SK-N-SH (cell line): Measurements from ENCODE around the gene PARD3B. TPM values are rescaled to one million over a fixed set of nuclear protein-coding genes. Genes with fewer than 3 reads are reported as not detected.

Experiments used
- CTCF ChIA-PET: fragments of 300-600, 350-600 bp; formaldehyde crosslinking; extraction: SDS; loops from one replicate; lab custom pipeline; 2021; lab: Yijun Ruan, JAX
- POLR2A ChIA-PET: fragments of 350-600 bp; sonication (Branson Sonifier 250); formaldehyde crosslinking; extraction: SDS; loops from one replicate; lab custom pipeline; 2020; ENCODE audit warnings: antibody characterized with exemption, inconsistent platforms; lab: Yijun Ruan, JAX
- DNase-seq: peaks from one replicate; pipeline ENCODE4 v3.0.0; 2012
- H2AFZ ChIP-seq: fragments of 200-600 bp; sonication (generic); 2 replicates; pipeline ENCODE4 v1.8.1; 2016; ENCODE audit warnings: antibody characterized with exemption, mild to moderate bottlenecking, low read depth
- H3F3A ChIP-seq: fragments of 200-600 bp; sonication (generic); replicated peaks from 2 replicates; pipeline ENCODE3; 2016; ENCODE audit warnings: antibody characterized with exemption, mild to moderate bottlenecking; ENCODE audit not compliant: insufficient read depth
- H3K27ac ChIP-seq, 2 experiments: fragments of 200-500 bp in 1 of 2; fragments of 200-600 bp in 1 of 2; sonication (Bioruptor generic) in 1 of 2; sonication (generic), shearing (Covaris generic) in 1 of 2; 2 replicates each; pipeline versions ENCODE4 v1.5.1 to v1.6.1; 2014 to 2016; ENCODE audit warnings: low read depth in 2 of 2, inconsistent platforms in 1 of 2, low read length in 1 of 2, mild to moderate bottlenecking in 1 of 2, mixed read lengths in 1 of 2
- H3K27me3 ChIP-seq: fragments of 200-600 bp; sonication (generic), shearing (Covaris generic); 2 replicates; pipeline ENCODE4 v1.6.1; 2016; ENCODE audit warnings: mixed run types; ENCODE audit not compliant: insufficient read depth
- H3K36me3 ChIP-seq, 2 experiments: fragments of 200-500 bp in 1 of 2; fragments of 200-600 bp in 1 of 2; sonication (Bioruptor generic) in 1 of 2; sonication (generic) in 1 of 2; replicated peaks in 1 of 2; 2 replicates each; pipeline versions ENCODE3 to v1.5.1; 2014 to 2016; ENCODE audit warnings: low read length in 1 of 2, mild to moderate bottlenecking in 1 of 2; ENCODE audit not compliant: insufficient read depth in 2 of 2, control insufficient read depth in 1 of 2
- H3K4me1 ChIP-seq, 2 experiments: fragments of 200-500 bp in 1 of 2; fragments of 200-600 bp in 1 of 2; sonication (Bioruptor generic) in 1 of 2; sonication (generic), shearing (Covaris generic) in 1 of 2; 2 replicates each; pipeline versions ENCODE4 v1.5.1 to v1.6.1; 2014 to 2016; ENCODE audit warnings: low read depth in 1 of 2, low read length in 1 of 2, mixed run types in 1 of 2; ENCODE audit not compliant: insufficient read depth in 2 of 2, control insufficient read depth in 1 of 2
- H3K4me2 ChIP-seq: fragments of 200-600 bp; sonication (generic), shearing (Covaris generic); 2 replicates; pipeline ENCODE4 v1.6.1; 2017; ENCODE audit warnings: mixed run types
- H3K4me3 ChIP-seq, 2 experiments: fragments of 200-500 bp in 1 of 2; fragments of 200-600 bp in 1 of 2; sonication (Bioruptor generic) in 1 of 2; sonication (generic), shearing (Covaris generic) in 1 of 2; 2 replicates each; pipeline versions ENCODE4 v1.5.1 to v1.8.1; 2014 to 2016; ENCODE audit warnings: low read depth in 2 of 2, inconsistent platforms in 1 of 2, low read length in 1 of 2, mild to moderate bottlenecking in 1 of 2, mixed read lengths in 1 of 2, moderate library complexity in 1 of 2
- H3K79me2 ChIP-seq: fragments of 200-600 bp; sonication (generic); 2 replicates; pipeline ENCODE4 v1.8.1; 2017; ENCODE audit warnings: mild to moderate bottlenecking; ENCODE audit not compliant: insufficient read depth
- H3K9ac ChIP-seq: fragments of 200-600 bp; sonication (generic); 2 replicates; pipeline ENCODE4 v1.6.1; 2017; ENCODE audit warnings: mixed run types
- H3K9me2 ChIP-seq: fragments of 200-600 bp; sonication (generic); 2 replicates; pipeline ENCODE4 v1.6.1; 2017; ENCODE audit warnings: mixed run types
- H3K9me3 ChIP-seq: fragments of 200-600 bp; sonication (generic); 2 replicates; pipeline ENCODE4 v1.6.1; 2017; ENCODE audit warnings: mixed run types, mild to moderate bottlenecking, moderate library complexity
- H4K20me1 ChIP-seq: fragments of 200-600 bp; sonication (generic); 2 replicates; pipeline ENCODE4 v1.6.1; 2017; ENCODE audit warnings: mild to moderate bottlenecking, mixed run types; ENCODE audit not compliant: insufficient read depth
- ELF1 ChIP-seq: IDR thresholded peaks from 2 replicates; pipeline ENCODE4 v1.4.0; 2012
- EP300 ChIP-seq, 2 experiments: IDR thresholded peaks; 2 replicates each; pipeline versions ENCODE4 v1.4.0 to v1.6.1; 2012; ENCODE audit warnings: borderline replicate concordance in 1 of 2, low read depth in 1 of 2, low read length in 1 of 2
- FOSL2 ChIP-seq: IDR thresholded peaks from 2 replicates; pipeline ENCODE4 v1.4.0; 2012; ENCODE audit warnings: low read depth, mild to moderate bottlenecking, moderate library complexity, borderline replicate concordance
- MEF2A ChIP-seq: IDR thresholded peaks from 2 replicates; pipeline ENCODE4 v1.4.0; 2012; ENCODE audit warnings: low read depth, borderline replicate concordance
- NFIC ChIP-seq: IDR thresholded peaks from 2 replicates; pipeline ENCODE4 v1.4.0; 2012; ENCODE audit warnings: borderline replicate concordance
- RAD21 ChIP-seq: IDR thresholded peaks from 2 replicates; pipeline ENCODE4 v1.6.1; 2012; ENCODE audit warnings: mild to moderate bottlenecking, low read length
- RFX5 ChIP-seq: IDR thresholded peaks from 2 replicates; pipeline ENCODE4 v1.6.1; 2012; ENCODE audit warnings: mild to moderate bottlenecking, improper control_type of control experiment, low read length
- TEAD4 ChIP-seq: IDR thresholded peaks from 2 replicates; pipeline ENCODE4 v1.4.0; 2012; ENCODE audit warnings: mild to moderate bottlenecking, borderline replicate concordance; ENCODE audit not compliant: insufficient read depth
- YY1 ChIP-seq: IDR thresholded peaks from 2 replicates; pipeline ENCODE4 v1.4.0; 2012; ENCODE audit warnings: low read depth, mild to moderate bottlenecking
- WGBS: methylation state at CpG from one replicate; pipeline ENCODE4 v1.1.6; 2017; ENCODE audit warnings: low lambda C conversion rate; 5-methylcytosine and 5-hydroxymethylcytosine counted together
- polyA plus RNA-seq, 3 experiments: library from polyadenylated mRNA; depleted of rRNA; stranded (reverse); fragments of >200 nt; gene quantifications; 2 replicates each; pipeline ENCODE4 v1.2.3, GENCODE V29; 2012
- TF ChIP-seq, protein P1 (sequence below): fragments of 200-600 bp; sonication (generic); IDR thresholded peaks from 2 replicates; pipeline ENCODE4 v1.6.1; 2017; ENCODE audit warnings: antibody characterized with exemption, mild to moderate bottlenecking, moderate library complexity
- TF ChIP-seq, protein P2 (sequence below): IDR thresholded peaks from 2 replicates; pipeline ENCODE4 v1.4.0; 2012; ENCODE audit warnings: low read depth, borderline replicate concordance

Gene PARD3B
- polyA plus RNA-seq, 1 of the 3 experiments (the other 2 are of a cell fraction) = 0.87 TPM

DNA sequence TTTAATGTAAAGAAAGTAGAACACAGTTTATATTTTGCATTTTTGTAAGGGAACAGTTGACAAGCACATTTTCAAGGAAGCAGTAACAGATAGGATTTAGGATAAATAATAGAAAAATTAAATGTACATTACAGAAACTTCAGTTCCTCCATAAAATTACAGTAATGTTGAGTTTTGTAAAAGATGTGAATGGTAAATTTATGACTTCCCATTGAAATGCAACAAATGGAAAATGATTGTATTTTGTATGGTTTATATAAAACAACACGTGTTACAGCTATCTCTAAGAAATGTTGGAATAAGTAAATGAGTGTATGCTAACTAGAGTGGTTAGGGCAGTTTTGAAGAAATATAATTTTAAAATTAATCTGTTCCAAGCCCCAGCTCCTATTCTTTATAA is 227.3 kb downstream of the PARD3B start:
- CTCF ChIA-PET = no interaction called here
- no peak overlapping the region for H3K27ac ChIP-seq
- H4K20me1 ChIP-seq = no peaks in the 10 kb centered on the region
- H3K79me2 ChIP-seq = no peaks in the 10 kb centered on the region
- no peak for DNase-seq
- no peaks in the 10 kb centered on the region; a peak in 1 of 4 replicates for H3K4me1 ChIP-seq
- WGBS = 77% methylated on average over 1 of the region's 1 CpG
- no peak overlapping the region for H3K4me3 ChIP-seq
- no peaks in the 10 kb centered on the region for H3F3A ChIP-seq
- H3K4me2 ChIP-seq = no peak overlapping the region
- H3K27me3 ChIP-seq = no peaks in the 10 kb centered on the region
- H3K9ac ChIP-seq = no peak overlapping the region
- no peaks in the 10 kb centered on the region for H3K9me3 ChIP-seq
- no peak overlapping the region for H2AFZ ChIP-seq
- H3K9me2 ChIP-seq = no peaks in the 10 kb centered on the region
- POLR2A ChIA-PET = no interaction called here
- TF ChIP-seq, protein P1, sequence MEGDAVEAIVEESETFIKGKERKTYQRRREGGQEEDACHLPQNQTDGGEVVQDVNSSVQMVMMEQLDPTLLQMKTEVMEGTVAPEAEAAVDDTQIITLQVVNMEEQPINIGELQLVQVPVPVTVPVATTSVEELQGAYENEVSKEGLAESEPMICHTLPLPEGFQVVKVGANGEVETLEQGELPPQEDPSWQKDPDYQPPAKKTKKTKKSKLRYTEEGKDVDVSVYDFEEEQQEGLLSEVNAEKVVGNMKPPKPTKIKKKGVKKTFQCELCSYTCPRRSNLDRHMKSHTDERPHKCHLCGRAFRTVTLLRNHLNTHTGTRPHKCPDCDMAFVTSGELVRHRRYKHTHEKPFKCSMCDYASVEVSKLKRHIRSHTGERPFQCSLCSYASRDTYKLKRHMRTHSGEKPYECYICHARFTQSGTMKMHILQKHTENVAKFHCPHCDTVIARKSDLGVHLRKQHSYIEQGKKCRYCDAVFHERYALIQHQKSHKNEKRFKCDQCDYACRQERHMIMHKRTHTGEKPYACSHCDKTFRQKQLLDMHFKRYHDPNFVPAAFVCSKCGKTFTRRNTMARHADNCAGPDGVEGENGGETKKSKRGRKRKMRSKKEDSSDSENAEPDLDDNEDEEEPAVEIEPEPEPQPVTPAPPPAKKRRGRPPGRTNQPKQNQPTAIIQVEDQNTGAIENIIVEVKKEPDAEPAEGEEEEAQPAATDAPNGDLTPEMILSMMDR = no peak
- TF ChIP-seq YY1 (no peak), EP300 (IDR thresholded peaks at IDR 0.05; ENCODE audit: borderline replicate concordance in 1 of 2, low read depth in 1 of 2, low read length in 1 of 2) (no peak)
- H3K36me3 ChIP-seq = no peaks in the 10 kb centered on the region

DNA sequence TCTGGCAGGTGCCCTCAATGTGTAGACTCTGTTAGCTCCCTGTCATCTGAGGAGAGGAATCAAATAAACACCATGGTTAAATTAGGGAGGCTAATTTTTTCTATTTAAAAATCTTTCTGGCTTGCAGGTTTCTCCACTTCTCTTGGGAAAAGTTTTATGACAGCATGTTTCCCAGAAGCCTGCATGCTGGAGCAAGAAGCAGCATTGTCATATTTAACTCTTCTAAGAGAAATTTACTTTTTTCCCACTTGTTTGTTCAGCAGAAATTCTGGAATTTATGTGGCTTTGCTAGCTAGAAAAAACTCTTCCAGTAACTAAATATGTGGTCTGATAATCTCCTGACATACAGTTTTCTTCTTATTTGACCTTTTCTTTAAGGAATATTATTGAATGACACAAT is 230.5 kb downstream of the PARD3B start:
- Histone ChIP-seq H3K4me2 (no peak overlapping the region), H3K9ac (no peak overlapping the region), H3K4me1 (no peaks in the 10 kb centered on the region; a peak in 1 of 4 replicates), H3K4me3 (no peak overlapping the region), H3F3A (no peaks in the 10 kb centered on the region)
- CTCF ChIA-PET = no interaction called here
- no peak for DNase-seq
- POLR2A ChIA-PET = no interaction called here
- no peak for TF ChIP-seq ELF1
- TF ChIP-seq, protein P2, sequence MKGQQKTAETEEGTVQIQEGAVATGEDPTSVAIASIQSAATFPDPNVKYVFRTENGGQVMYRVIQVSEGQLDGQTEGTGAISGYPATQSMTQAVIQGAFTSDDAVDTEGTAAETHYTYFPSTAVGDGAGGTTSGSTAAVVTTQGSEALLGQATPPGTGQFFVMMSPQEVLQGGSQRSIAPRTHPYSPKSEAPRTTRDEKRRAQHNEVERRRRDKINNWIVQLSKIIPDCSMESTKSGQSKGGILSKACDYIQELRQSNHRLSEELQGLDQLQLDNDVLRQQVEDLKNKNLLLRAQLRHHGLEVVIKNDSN = no peak
- no peak for TF ChIP-seq TEAD4
- TF ChIP-seq, all 33 proteins: peak for 0
- Histone ChIP-seq H3K9me3 (no peaks in the 10 kb centered on the region), H3K9me2 (no peaks in the 10 kb centered on the region), H4K20me1 (no peaks in the 10 kb centered on the region), H3K36me3 (no peaks in the 10 kb centered on the region), H3K27me3 (no peaks in the 10 kb centered on the region), H3K27ac (no peak overlapping the region), H2AFZ (no peak overlapping the region), H3K79me2 (no peaks in the 10 kb centered on the region)

DNA sequence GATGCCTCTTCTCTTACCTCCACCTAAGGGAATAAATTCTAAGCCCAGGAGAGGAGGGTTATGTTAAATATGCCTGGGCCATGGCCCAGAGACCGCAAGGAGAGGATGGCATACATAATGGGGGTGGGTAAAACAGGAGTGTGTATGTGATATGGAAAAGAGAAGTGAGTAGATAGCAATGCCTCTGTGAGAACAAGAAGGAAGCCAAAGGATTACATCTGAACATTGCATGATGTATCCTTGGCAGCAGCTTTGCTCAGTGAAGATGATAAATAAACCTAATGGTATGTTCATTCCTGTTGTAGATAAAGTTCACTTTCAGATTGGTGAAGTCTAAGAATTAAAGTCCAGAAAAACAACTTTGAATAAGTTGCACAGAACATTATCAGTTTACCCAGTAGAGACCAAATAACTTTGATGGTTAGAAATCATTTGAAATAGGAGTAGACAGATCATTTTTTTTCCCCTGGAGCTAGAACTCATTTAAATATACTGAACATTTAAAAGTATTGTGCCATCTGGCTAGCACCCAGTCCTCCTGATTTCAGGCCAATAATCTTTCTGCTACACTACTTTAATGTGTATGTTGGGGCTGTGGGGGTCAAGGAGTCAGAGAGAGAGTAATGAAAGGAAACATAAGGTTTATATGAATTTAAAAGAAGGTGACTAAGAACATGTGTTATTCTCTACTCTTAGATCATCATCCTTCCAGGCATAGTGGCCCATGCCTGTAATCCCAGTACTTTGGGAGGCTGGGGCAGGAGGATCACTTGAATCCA is 231.7 kb downstream of the PARD3B start:
- ChIA-PET CTCF (no interaction called here), POLR2A (no interaction called here)
- no peak for TF ChIP-seq RFX5
- no peak for TF ChIP-seq FOSL2
- TF ChIP-seq RAD21 = no peak
- no peak for TF ChIP-seq EP300 (IDR thresholded peaks at IDR 0.05; ENCODE audit: borderline replicate concordance in 1 of 2, low read depth in 1 of 2, low read length in 1 of 2)
- TF ChIP-seq MEF2A = no peak
- TF ChIP-seq, protein P1 = no peak
- TF ChIP-seq NFIC = no peak
- Histone ChIP-seq H4K20me1 (no peaks in the 10 kb centered on the region), H3K4me3 (no peak overlapping the region), H3K27ac (no peak overlapping the region; a peak in 1 of 4 replicates), H3K9ac (no peak overlapping the region), H3K79me2 (no peaks in the 10 kb centered on the region), H3K9me3 (no peaks in the 10 kb centered on the region), H3K4me1 (no peaks in the 10 kb centered on the region; a peak in 1 of 4 replicates), H3K36me3 (no peaks in the 10 kb centered on the region), H3K4me2 (no peak overlapping the region), H2AFZ (no peak overlapping the region), H3K27me3 (no peaks in the 10 kb centered on the region), H3K9me2 (no peaks in the 10 kb centered on the region), H3F3A (no peaks in the 10 kb centered on the region)
- WGBS = 81% methylated on average over 1 of the region's 1 CpG
- DNase-seq = no peak
